H9 (cell line): ENCODE data around the gene PIM3. TPM values are rescaled to one million over a fixed set of nuclear protein-coding genes. Genes with fewer than 3 reads are reported as not detected.

ENCODE experiments used
- DNase-seq: peaks from one replicate; pipeline ENCODE4 v3.0.0-alpha.2; 2017
- H2AFZ ChIP-seq: one replicate; pipeline ENCODE4 v1.6.1; 2013; ENCODE audit warnings: mild to moderate bottlenecking, low read length, control low read depth, moderate library complexity
- H2AK5ac ChIP-seq: 2 replicates; pipeline ENCODE4 v1.6.1; 2013; ENCODE audit warnings: low read length, control low read depth, mixed read lengths; ENCODE audit not compliant: insufficient read length
- H2BK120ac ChIP-seq: one replicate; pipeline ENCODE4 v1.6.1; 2013; ENCODE audit warnings: low read depth, mild to moderate bottlenecking, low read length, control low read depth, inconsistent platforms; ENCODE audit not compliant: poor library complexity, severe bottlenecking
- H2BK12ac ChIP-seq: 2 replicates; pipeline ENCODE4 v1.6.1; 2013; ENCODE audit warnings: low read length, control low read depth, mixed read lengths, low read depth; ENCODE audit not compliant: insufficient read length
- H2BK15ac ChIP-seq: 2 replicates; pipeline ENCODE4 v1.6.1; 2013; ENCODE audit warnings: low read depth, low read length, control low read depth
- H2BK20ac ChIP-seq: one replicate; pipeline ENCODE4 v1.6.1; 2013; ENCODE audit warnings: low read depth, mild to moderate bottlenecking, low read length, control low read depth, inconsistent platforms; ENCODE audit not compliant: poor library complexity, severe bottlenecking
- H2BK5ac ChIP-seq: 2 replicates; pipeline ENCODE4 v1.6.1; 2013; ENCODE audit warnings: low read length, control low read depth, mixed read lengths; ENCODE audit not compliant: insufficient read length
- H3K14ac ChIP-seq: 2 replicates; pipeline ENCODE4 v1.6.1; 2013; ENCODE audit warnings: low read length, control low read depth; ENCODE audit not compliant: insufficient read depth
- H3K18ac ChIP-seq: 2 replicates; pipeline ENCODE4 v1.6.1; 2013; ENCODE audit warnings: low read depth, mild to moderate bottlenecking, mixed read lengths, low read length, control low read depth; ENCODE audit not compliant: insufficient read length
- H3K23ac ChIP-seq: 2 replicates; pipeline ENCODE4 v1.6.1; 2013; ENCODE audit warnings: low read length, control low read depth, mixed read lengths, low read depth; ENCODE audit not compliant: insufficient read length
- H3K23me2 ChIP-seq: 2 replicates; pipeline ENCODE4 v1.6.1; 2013; ENCODE audit warnings: low read depth, mild to moderate bottlenecking, mixed read lengths, low read length, control low read depth; ENCODE audit not compliant: insufficient read length, poor library complexity, severe bottlenecking
- H3K27ac ChIP-seq: 2 replicates; pipeline ENCODE4 v1.5.1; 2013; ENCODE audit warnings: low read length, control low read depth, mixed read lengths, low read depth; ENCODE audit not compliant: insufficient read length
- H3K27me3 ChIP-seq: 2 replicates; pipeline ENCODE4 v1.6.1; 2013; ENCODE audit warnings: low read length, control low read depth, inconsistent platforms; ENCODE audit not compliant: insufficient read depth
- H3K4ac ChIP-seq: 2 replicates; pipeline ENCODE4 v1.6.1; 2013; ENCODE audit warnings: low read depth, mild to moderate bottlenecking, control low read depth, inconsistent platforms, low read length, moderate library complexity
- H3K4me1 ChIP-seq: 2 replicates; pipeline ENCODE4 v1.6.1; 2013; ENCODE audit warnings: low read length, control low read depth, inconsistent platforms; ENCODE audit not compliant: insufficient read depth
- H3K4me2 ChIP-seq: 2 replicates; pipeline ENCODE4 v1.6.1; 2013; ENCODE audit warnings: low read length, control low read depth, mixed read lengths; ENCODE audit not compliant: insufficient read length, insufficient read depth
- H3K56ac ChIP-seq: 2 replicates; pipeline ENCODE4 v1.6.1; 2013; ENCODE audit warnings: low read depth, mild to moderate bottlenecking, mixed read lengths, low read length, control low read depth; ENCODE audit not compliant: insufficient read length
- H3K79me1 ChIP-seq: 2 replicates; pipeline ENCODE4 v1.6.1; 2013; ENCODE audit warnings: low read depth, mild to moderate bottlenecking, moderate library complexity, low read length, control low read depth, inconsistent platforms; ENCODE audit not compliant: insufficient read depth, poor library complexity, severe bottlenecking
- H3K79me2 ChIP-seq: 2 replicates; pipeline ENCODE4 v1.6.1; 2013; ENCODE audit warnings: low read length, control low read depth, inconsistent platforms; ENCODE audit not compliant: insufficient read depth
- H3K9ac ChIP-seq: 2 replicates; pipeline ENCODE4 v1.6.1; 2013; ENCODE audit warnings: low read length, control low read depth, mixed read lengths; ENCODE audit not compliant: insufficient read length; ENCODE audit errors: extremely low read depth
- H3K9me3 ChIP-seq: one replicate; pipeline ENCODE4 v1.6.1; 2013; ENCODE audit warnings: low read depth, low read length, inconsistent platforms; ENCODE audit not compliant: control insufficient read depth
- H3T11ph ChIP-seq: one replicate; pipeline ENCODE4 v1.6.1; 2013; ENCODE audit warnings: mild to moderate bottlenecking, low read length, control low read depth, inconsistent platforms
- H4K20me1 ChIP-seq: one replicate; pipeline ENCODE4 v1.6.1; 2013; ENCODE audit not compliant: control insufficient read depth, insufficient read length, insufficient read depth
- H4K5ac ChIP-seq: 2 replicates; pipeline ENCODE4 v1.6.1; 2013; ENCODE audit warnings: low read depth, mild to moderate bottlenecking, mixed read lengths, low read length, control low read depth; ENCODE audit not compliant: insufficient read length
- H4K8ac ChIP-seq: replicated peaks from 2 replicates; pipeline ENCODE4 v1.6.1; 2013; ENCODE audit warnings: low read length, control low read depth, mixed read lengths, low read depth; ENCODE audit not compliant: insufficient read length
- H4K91ac ChIP-seq: 2 replicates; pipeline ENCODE4 v1.6.1; 2013; ENCODE audit warnings: low read depth, mild to moderate bottlenecking, moderate library complexity, mixed read lengths, low read length, control low read depth; ENCODE audit not compliant: insufficient read length
- H3K27ac Mint-ChIP-seq, 3 experiments: 2 replicates in 2 of 3; 3 replicates in 1 of 3; pipeline ENCODE4 v1.8.0; 2020 to 2021; ENCODE audit warnings: mixed read lengths in 3 of 3, mild to moderate bottlenecking in 1 of 3, moderate library complexity in 1 of 3
- H3K27me3 Mint-ChIP-seq: 2 replicates; pipeline ENCODE4 v1.8.0; 2021; ENCODE audit warnings: low read depth, mild to moderate bottlenecking, moderate library complexity, mixed read lengths
- H3K36me3 Mint-ChIP-seq, 3 experiments: 2 replicates in 2 of 3; 3 replicates in 1 of 3; pipeline ENCODE4 v1.8.0; 2020 to 2021; ENCODE audit warnings: low read depth in 3 of 3, mixed read lengths in 3 of 3; ENCODE audit not compliant: insufficient read depth in 1 of 3
- H3K4me1 Mint-ChIP-seq, 2 experiments: 2 replicates each; pipeline ENCODE4 v1.8.0; 2020; ENCODE audit warnings: mixed read lengths in 2 of 2
- H3K4me3 Mint-ChIP-seq, 2 experiments: 2 replicates in 1 of 2; 3 replicates in 1 of 2; pipeline ENCODE4 v1.8.0; 2020 to 2021; ENCODE audit warnings: mild to moderate bottlenecking in 2 of 2, mixed read lengths in 2 of 2, moderate library complexity in 1 of 2
- H3K9me3 Mint-ChIP-seq, 2 experiments: 2 replicates in 1 of 2; 3 replicates in 1 of 2; pipeline ENCODE4 v1.8.0; 2020; ENCODE audit warnings: mild to moderate bottlenecking in 2 of 2, mixed read lengths in 2 of 2, moderate library complexity in 1 of 2
- WGBS: extraction: QIAGEN DNeasy Blood & Tissue Kit; methylation state at CpG from one replicate; pipeline ENCODE4 v1.1.7; 2013; ENCODE audit warnings: missing lambda C conversion rate, low lambda C conversion rate, mixed read lengths; ENCODE audit not compliant: insufficient read length; ENCODE audit errors: extremely low coverage; 5-methylcytosine and 5-hydroxymethylcytosine counted together
- total RNA-seq: library from RNA; stranded (reverse); gene quantifications from 2 replicates; pipeline ENCODE4 v1.2.1, GENCODE V29; 2021
- TF ChIP-seq, protein P1 (sequence below): fragments of 200-600 bp; sonication (generic); conservative IDR thresholded peaks from 3 replicates; pipeline ENCODE4 v1.8.0; 2021; ENCODE audit warnings: antibody characterized with exemption, mild to moderate bottlenecking

PIM3 gene
- total RNA-seq, 1 experiment from 2014 or later, result 43.4 TPM

DNA sequence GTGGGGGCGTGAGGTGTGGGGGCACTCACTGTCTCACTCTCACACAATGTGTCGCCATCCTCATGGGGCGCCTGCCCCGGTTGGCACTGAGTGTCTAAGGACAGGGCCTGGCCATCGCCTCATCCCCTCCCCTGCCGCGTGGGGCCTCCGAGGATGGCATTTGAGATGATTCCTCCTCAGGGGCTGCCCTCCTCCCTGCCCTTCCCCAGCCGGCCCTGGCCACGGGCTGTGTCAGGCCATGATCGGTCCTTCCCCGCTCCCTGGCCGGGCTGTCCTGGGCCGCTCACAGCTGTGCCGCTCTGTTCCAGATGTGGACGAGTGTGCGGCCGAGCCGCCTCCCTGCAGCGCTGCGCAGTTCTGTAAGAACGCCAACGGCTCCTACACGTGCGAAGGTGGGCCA, 37.6 kb upstream of the PIM3 start:
- TF ChIP-seq, protein P1, sequence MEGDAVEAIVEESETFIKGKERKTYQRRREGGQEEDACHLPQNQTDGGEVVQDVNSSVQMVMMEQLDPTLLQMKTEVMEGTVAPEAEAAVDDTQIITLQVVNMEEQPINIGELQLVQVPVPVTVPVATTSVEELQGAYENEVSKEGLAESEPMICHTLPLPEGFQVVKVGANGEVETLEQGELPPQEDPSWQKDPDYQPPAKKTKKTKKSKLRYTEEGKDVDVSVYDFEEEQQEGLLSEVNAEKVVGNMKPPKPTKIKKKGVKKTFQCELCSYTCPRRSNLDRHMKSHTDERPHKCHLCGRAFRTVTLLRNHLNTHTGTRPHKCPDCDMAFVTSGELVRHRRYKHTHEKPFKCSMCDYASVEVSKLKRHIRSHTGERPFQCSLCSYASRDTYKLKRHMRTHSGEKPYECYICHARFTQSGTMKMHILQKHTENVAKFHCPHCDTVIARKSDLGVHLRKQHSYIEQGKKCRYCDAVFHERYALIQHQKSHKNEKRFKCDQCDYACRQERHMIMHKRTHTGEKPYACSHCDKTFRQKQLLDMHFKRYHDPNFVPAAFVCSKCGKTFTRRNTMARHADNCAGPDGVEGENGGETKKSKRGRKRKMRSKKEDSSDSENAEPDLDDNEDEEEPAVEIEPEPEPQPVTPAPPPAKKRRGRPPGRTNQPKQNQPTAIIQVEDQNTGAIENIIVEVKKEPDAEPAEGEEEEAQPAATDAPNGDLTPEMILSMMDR, result no peak
- H3K79me1 ChIP-seq, result no peaks in the 10 kb centered on the region
- H2BK20ac ChIP-seq, result no peak overlapping the region
- H2BK12ac ChIP-seq, result no peak overlapping the region
- H4K20me1 ChIP-seq, result no peaks in the 10 kb centered on the region
- H2AFZ ChIP-seq, result no peak overlapping the region
- Mint-ChIP-seq H3K27ac (no peak overlapping the region), H3K36me3 (peaks cover 0 to 29% (median 11%) of the 10 kb centered on the region in 3 experiments; a peak in 6 of 7 replicates), H3K4me1 (peaks cover 3 to 8% of the 10 kb centered on the region in 2 experiments; a peak in 3 of 4 replicates), H3K9me3 (no peaks in the 10 kb centered on the region), H3K27me3 (peaks cover 2% of the 10 kb centered on the region; the same call in 1 of the 2 replicates), H3K4me3 (no peak overlapping the region)
- no peak overlapping the region for H2BK5ac ChIP-seq
- H2BK15ac ChIP-seq, result no peak overlapping the region
- no peak overlapping the region for H3K18ac ChIP-seq
- no peak overlapping the region for H2BK120ac ChIP-seq
- H3K14ac ChIP-seq, result no peak overlapping the region; the same call in 1 of the 2 replicates
- no peak overlapping the region for H3K4me2 ChIP-seq
- no peak overlapping the region for H2AK5ac ChIP-seq
- no peaks in the 10 kb centered on the region for H3K79me2 ChIP-seq
- H3K9ac ChIP-seq, result no peak overlapping the region
- H3K23ac ChIP-seq, result no peak overlapping the region
- H3K56ac ChIP-seq, result no peak overlapping the region
- no peak overlapping the region for H4K5ac ChIP-seq
- no peak for DNase-seq
- no CpG with 5 or more reads among the region's 25 CpGs for WGBS
- H3K27me3 ChIP-seq, result no peaks in the 10 kb centered on the region
- no peaks in the 10 kb centered on the region for H3K9me3 ChIP-seq
- no peak overlapping the region for H3T11ph ChIP-seq
- no peak overlapping the region for H4K8ac ChIP-seq
- H3K4me1 ChIP-seq, result no peaks in the 10 kb centered on the region
- H4K91ac ChIP-seq, result no peak overlapping the region
- H3K23me2 ChIP-seq, result peaks cover 6% of the 10 kb centered on the region
- no peak overlapping the region for H3K27ac ChIP-seq
- H3K4ac ChIP-seq, result no peak overlapping the region
